Measurements from ENCODE around the gene AMDHD1.
"Not testable (repeated sequence)": the region's sequence is repeated elsewhere in the genome, so short reads cannot be mapped to it uniquely, and the experiment has no call there.

AMDHD1 gene

DNA sequence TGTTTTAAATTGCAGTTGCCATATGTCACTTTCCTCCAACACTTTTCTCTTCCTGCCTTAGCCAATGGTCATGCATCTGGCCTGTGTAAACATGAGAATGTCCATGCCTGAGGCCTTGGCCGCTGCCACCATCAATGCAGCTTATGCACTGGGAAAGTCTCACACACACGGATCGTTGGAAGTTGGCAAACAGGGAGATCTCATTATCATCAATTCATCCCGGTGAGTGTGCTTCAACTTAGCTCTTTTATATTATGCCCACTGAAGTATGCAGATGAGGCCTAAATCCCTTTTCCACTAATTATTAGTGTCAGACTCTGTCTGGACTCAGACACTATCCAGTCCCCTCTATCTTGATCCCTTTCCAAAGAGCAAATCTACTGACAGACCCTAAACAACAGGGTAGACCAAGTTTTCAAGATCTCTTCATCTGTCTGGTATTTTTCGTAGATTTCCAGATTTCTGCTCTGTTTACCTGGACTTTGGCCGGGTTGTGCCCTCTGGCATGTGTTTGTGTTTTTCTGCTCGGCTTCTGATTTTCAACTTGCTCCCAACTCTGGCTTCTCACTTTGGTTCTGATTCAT is 23.2 kb downstream of the AMDHD1 start:
- no peak for DNase-seq

DNA sequence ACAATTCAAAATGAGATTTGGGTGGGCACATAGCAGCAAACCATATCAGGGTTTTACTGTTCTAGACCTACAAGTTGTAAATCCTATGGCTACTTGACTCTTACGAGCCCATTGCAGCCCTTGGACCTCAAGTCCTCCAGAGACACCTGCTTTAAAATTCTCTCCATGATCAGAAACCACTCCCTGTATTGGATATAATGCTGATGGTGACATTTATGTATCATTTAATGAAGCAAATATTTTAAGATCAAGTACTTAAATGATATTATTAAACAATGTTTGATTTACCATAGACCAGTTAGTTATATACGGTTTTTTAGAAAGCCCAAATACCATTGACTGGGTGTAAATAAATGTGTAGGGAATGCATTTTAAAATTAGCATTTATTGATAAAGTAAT is 24.2 kb downstream of the AMDHD1 start:
- no peak for DNase-seq

GRCh38 chr12:95969116-95969515 is 26.0 kb downstream of the AMDHD1 start:
- not testable (repeated sequence) for DNase-seq

DNA sequence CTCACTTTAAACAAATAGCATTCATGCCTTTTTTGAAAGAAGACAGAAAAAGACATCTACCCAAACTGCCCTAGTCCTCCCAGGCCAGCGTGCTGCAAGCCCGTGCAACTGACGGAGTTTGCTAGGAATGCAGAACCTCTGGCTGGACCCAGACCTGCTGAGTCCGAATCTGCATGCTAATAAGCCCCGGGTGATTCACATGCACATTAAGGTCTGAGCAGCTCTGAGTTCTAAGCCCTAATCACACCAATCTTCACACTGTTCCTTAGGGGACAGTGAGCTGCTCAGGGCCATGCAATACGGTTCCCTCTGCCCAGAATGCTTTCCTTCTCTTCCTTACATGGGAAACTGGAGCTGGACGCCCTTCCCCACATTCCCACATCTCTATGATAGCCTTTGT is 27.8 kb downstream of the AMDHD1 start:
- no peak for DNase-seq

DNA sequence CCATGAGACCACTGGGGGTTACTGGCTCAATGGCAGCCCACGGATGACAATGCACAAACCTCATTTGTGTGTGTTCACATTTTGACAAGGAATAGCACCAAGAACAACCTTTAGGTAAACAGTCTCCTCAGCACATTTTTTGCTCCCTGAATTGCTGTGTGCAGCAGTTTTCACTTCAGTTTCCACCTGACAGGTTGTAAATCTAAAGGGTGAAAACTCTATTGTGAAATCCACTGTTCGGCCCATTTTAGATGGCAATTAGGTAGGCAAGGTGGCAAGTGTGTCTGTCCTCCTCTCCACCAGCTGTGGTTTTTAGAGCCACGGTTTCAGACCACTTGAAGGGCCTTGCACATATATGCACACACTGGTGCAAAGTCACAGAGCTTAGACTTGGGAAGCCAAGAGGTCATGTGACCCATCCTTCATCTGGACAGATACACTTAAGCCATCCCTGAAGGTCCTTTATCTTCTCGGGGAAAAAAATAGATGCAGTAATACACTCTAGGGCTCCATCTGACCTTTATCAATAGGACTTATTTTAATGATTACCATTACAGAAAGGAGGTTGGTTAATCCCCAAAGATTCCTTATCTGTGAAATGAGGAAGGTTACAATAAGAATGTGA is 29.8 kb downstream of the AMDHD1 start:
- no peak for DNase-seq

DNA sequence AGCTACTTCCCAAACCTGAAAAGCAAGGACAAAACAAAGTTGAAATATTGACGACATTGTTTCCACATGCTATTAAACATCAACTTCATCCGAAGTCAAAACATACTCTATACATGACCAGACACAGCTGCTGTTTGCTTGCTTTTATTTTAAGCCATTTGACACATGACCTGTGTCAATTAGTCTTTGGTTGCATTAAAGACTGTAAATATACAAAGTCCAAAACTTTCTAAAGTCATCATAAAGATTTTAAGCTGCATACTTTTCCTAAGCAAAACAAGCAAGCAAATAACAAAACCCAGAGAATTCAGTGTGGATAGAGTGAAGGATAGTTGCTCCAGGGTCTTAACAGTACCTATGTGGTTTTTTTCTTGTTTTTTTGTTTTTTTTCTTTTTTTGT is 31.2 kb downstream of the AMDHD1 start:
- DNase-seq, result no peak

GRCh38 chr12:95975491-95975890 is 32.4 kb downstream of the AMDHD1 start:
- no peak for DNase-seq

GRCh38 chr12:95976416-95976832 is 33.3 kb downstream of the AMDHD1 start:
- no peak for DNase-seq

GRCh38 chr12:95977764-95978305 is 34.7 kb downstream of the AMDHD1 start:
- no peak for DNase-seq

- no peak for DNase-seq
These were observed 35.2 kb downstream of the AMDHD1 start for GRCh38 chr12:95978351-95978750.

DNA sequence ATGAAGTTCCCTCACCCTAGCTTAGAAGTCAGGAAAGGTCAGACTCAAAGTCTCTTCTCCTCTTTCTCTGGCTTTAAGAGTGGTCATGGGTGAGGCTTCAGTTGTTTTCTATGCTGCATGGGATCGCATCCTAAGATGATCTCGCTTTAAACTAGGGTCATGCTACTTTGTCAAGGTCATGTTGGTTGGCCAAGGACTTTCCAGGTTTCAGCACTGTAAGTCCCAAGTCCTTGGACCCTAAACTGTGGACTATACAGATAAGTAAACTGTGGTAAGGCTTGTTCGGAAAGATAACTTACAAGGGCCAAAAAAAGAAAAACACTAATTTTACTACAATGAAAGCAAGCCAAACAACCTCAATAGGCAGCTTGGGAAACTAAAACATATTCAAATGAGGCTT is 35.6 kb downstream of the AMDHD1 start:
- no peak for DNase-seq

GRCh38 chr12:95980437-95980836 is 37.3 kb downstream of the AMDHD1 start:
- no peak for DNase-seq

- DNase-seq, result no peak
These were observed 39.5 kb downstream of the AMDHD1 start for GRCh38 chr12:95982602-95983001.

GRCh38 chr12:95984682-95985081 is 41.6 kb downstream of the AMDHD1 start:
- no peak for DNase-seq

GRCh38 chr12:95986635-95987570 is 43.8 kb downstream of the AMDHD1 start:
- no peak for DNase-seq

- no peak for DNase-seq
These were observed 45.6 kb downstream of the AMDHD1 start for GRCh38 chr12:95988506-95989275.

GRCh38 chr12:95989504-95990123 is 46.5 kb downstream of the AMDHD1 start:
- no peak for DNase-seq

GRCh38 chr12:95990136-95990535 is 47.0 kb downstream of the AMDHD1 start:
- DNase-seq, result no peak

- DNase-seq, result no peak
These were observed 50.8 kb downstream of the AMDHD1 start for GRCh38 chr12:95993907-95994306.

- no peak for DNase-seq
These were observed 51.3 kb downstream of the AMDHD1 start for GRCh38 chr12:95994476-95994875.

- DNase-seq, result no peak
These were observed 52.3 kb downstream of the AMDHD1 start for GRCh38 chr12:95995238-95996031.
